Transverse colon (tissue), 4 donors: ENCODE results near the gene BTG2. TPM values are rescaled to one million over a fixed set of nuclear protein-coding genes. Genes with fewer than 3 reads are reported as not detected.
A peak's percentile ranks its signal among the peaks of the same experiment; 100 is the strongest.

Experiments
- DNase-seq: peaks from one replicate; pipeline ENCODE4 v3.0.0-alpha.2; 2019
- H3K27ac ChIP-seq, 4 donors: fragments of 200-600 bp; sonication (generic); 2 replicates each; pipeline ENCODE4 v1.5.1; 2016 to 2018; ENCODE audit warnings: inconsistent platforms in 4 of 4
- H3K27me3 ChIP-seq: fragments of 200-600 bp; sonication (generic); 2 replicates; pipeline ENCODE4 v1.5.1; 2017; ENCODE audit warnings: inconsistent platforms
- H3K36me3 ChIP-seq, 4 donors: fragments of 200-600 bp; sonication (generic); 2 replicates each; pipeline ENCODE4 v1.5.1; 2017 to 2019; ENCODE audit warnings: inconsistent platforms in 4 of 4
- H3K4me1 ChIP-seq, 4 donors: fragments of 200-600 bp; sonication (generic); 2 replicates each; pipeline ENCODE4 v1.5.1; 2017 to 2020; ENCODE audit warnings: inconsistent platforms in 4 of 4
- H3K4me3 ChIP-seq, 4 donors: fragments of 200-600 bp; sonication (generic); 1 replicate in 1 of 4; 2 replicates in 3 of 4; pipeline versions ENCODE4 v1.5.1 to v1.6.1; 2017 to 2019; ENCODE audit warnings: inconsistent platforms in 4 of 4
- H3K9me3 ChIP-seq, 2 donors: fragments of 200-600 bp; sonication (generic); 2 replicates each; pipeline ENCODE4 v1.5.1; 2017 to 2019; ENCODE audit warnings: inconsistent platforms in 2 of 2
- EP300 ChIP-seq: sonication (generic); formaldehyde crosslinking; IDR thresholded peaks from one replicate; pipeline ENCODE4 v1.6.1; 2017; ENCODE audit warnings: antibody characterized with exemption, low read depth
- POLR2A ChIP-seq: fragments of 450-650 bp; IDR thresholded peaks from one replicate; pipeline ENCODE4 v1.6.1; 2016; ENCODE audit warnings: antibody characterized with exemption, mild to moderate bottlenecking, moderate library complexity
- POLR2AphosphoS5 ChIP-seq, 3 donors: sonication (generic); formaldehyde crosslinking; IDR thresholded peaks; one replicate each; pipeline ENCODE4 v1.6.1; 2016; ENCODE audit warnings: antibody characterized with exemption in 3 of 3
- WGBS, 2 donors: methylation state at CpG; one replicate each; pipeline ENCODE4 v1.1.5; 2018; ENCODE audit warnings: low coverage in 1 of 2; 5-methylcytosine and 5-hydroxymethylcytosine counted together
- in situ Hi-C, 4 donors: fragments of 200-750 bp; cut with MboI; loops; one replicate each; pipeline versions ENCODE4 v1.15.0 to v1.15.1; 2017; ENCODE audit warnings: low sequenced_read_pairs in 3 of 4, low pct_ligation_motif_present in 1 of 4, low pct_unique_long_range_greater_than_20kb in 1 of 4
- intact Hi-C: fragments of 100-400 bp; cut with DNase I; formaldehyde crosslinking; loops from one replicate; pipeline ENCODE4 v1.15.1; 2023; ENCODE audit warnings: low total_unique reads
- total RNA-seq, 4 donors: library from RNA; depleted of rRNA; stranded (reverse); fragments of >200 nt; gene quantifications; one replicate each; pipeline ENCODE4 v1.1.0, GENCODE V29; 2016
- TF ChIP-seq, protein P1 (sequence below), 5 experiments: fragments of 200-600 bp in 3 of 5; fragments of 450-650 bp in 2 of 5; sonication (generic) in 3 of 5; IDR thresholded peaks; 1 replicate in 2 of 5; 2 replicates in 3 of 5; pipeline ENCODE4 v1.5.1; 2016 to 2017; ENCODE audit warnings: antibody characterized with exemption in 5 of 5, inconsistent platforms in 3 of 5, mild to moderate bottlenecking in 2 of 5, moderate library complexity in 1 of 5

Gene BTG2
- total RNA-seq, 4 donors from 2014 or later, result 98.9 to 144 (median 142) TPM

DNA sequence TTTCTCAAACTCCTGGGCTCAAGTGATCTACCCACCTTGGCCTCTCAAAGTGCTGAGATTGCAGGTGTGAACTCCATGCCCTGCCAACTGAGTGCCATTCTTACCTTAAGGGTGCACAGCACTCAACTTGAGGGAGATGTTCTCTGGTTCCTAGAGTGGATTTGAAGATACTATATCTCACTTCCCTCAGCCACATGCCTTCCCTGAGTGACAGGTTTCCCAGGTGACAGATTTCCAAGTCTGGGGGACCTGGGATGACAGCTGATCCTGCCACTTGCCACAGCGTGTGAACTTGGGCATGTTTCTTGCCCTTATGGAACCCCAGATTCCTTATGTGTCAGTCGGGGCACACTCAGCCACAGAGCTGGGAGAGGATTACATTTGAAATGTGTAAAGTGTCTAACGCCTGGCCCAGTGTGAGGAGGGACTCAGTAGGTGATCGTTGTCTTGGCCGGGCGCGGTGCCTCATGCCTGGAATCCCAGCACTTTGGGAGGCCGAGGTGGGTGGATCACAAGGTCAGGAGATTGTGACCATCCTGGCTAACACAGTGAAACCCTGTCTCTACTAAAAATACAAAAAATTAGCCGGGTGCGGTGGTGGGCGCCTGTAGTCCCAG is 29.6 kb upstream of the BTG2 start:
- Histone ChIP-seq H3K27ac (peak overlapping the region; percentile 83 to 89 (median 87)), H3K9me3 (no peaks in the 10 kb centered on the region), H3K4me3 (no peak overlapping the region), H3K36me3 (no peaks in the 10 kb centered on the region), H3K4me1 (peaks cover 43 to 83% (median 59%) of the 10 kb centered on the region in 4 donors), H3K27me3 (no peaks in the 10 kb centered on the region)
- TF ChIP-seq EP300 (no peak), POLR2AphosphoS5 (IDR thresholded peaks at IDR 0.05) (no peak), POLR2A (no peak)
- intact Hi-C loops, result loop anchor here (5.0 kb wide), 1 partner anchor 202 kb away; the partner anchor contains the start of gene PRELP
- no peak for DNase-seq
- in situ Hi-C loops, result loop anchor here in 2 of 4 donors (10.0 kb wide), 1 partner anchor 209 kb away; no protein-coding TSS in a partner anchor
- 92 to 100% methylated on average over 4 to 11 of the region's 11 CpGs for WGBS, 2 donors

GRCh38 chr1:203276408-203276807 is 28.9 kb upstream of the BTG2 start:
- H3K27me3 ChIP-seq, result no peaks in the 10 kb centered on the region
- intact Hi-C loops, result loop anchor here (5.0 kb wide), 1 partner anchor 201 kb away; the partner anchor contains the start of gene PRELP

DNA sequence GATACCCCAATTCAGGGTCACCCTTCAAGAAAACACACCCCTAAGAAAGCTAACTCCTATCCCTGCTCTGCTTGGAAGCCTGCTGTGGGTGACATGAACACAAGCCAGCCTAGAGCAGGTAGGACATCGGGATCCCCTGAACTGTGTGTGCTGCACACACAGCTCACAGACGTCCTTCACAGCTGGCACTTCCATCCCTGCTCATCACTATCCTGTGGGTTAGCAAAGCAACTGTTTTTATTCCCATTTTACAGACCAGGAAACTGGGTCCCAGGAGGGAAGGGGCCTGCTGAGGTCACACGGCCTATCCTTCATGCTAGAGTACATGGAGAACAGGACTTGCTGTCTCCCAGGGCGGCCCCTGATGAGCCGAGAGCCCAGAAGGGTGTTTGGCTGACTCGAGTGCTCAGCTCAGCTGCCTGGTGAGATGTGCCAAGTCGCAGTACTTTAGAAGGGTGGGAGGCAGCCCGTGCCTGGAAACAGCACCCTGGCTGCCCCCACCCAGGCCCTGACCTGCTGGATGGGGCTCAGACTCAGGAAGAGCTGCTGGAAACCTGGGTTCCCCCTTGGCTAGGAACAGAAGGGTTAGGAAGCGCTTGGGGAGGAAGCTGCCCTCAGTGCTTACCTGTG is 28.3 kb upstream of the BTG2 start:
- Histone ChIP-seq H3K9me3 (no peaks in the 10 kb centered on the region), H3K36me3 (no peaks in the 10 kb centered on the region), H3K27me3 (no peaks in the 10 kb centered on the region), H3K4me1 (peaks cover 43 to 84% (median 57%) of the 10 kb centered on the region in 4 donors), H3K27ac (peak overlapping the region; percentile 83 to 89 (median 87)), H3K4me3 (no peak overlapping the region)
- 79 to 96% methylated on average over 5 to 9 of the region's 9 CpGs for WGBS, 2 donors
- no peak for DNase-seq
- TF ChIP-seq POLR2AphosphoS5 (IDR thresholded peaks at IDR 0.05) (no peak), POLR2A (no peak), EP300 (no peak)
- TF ChIP-seq, protein P1, sequence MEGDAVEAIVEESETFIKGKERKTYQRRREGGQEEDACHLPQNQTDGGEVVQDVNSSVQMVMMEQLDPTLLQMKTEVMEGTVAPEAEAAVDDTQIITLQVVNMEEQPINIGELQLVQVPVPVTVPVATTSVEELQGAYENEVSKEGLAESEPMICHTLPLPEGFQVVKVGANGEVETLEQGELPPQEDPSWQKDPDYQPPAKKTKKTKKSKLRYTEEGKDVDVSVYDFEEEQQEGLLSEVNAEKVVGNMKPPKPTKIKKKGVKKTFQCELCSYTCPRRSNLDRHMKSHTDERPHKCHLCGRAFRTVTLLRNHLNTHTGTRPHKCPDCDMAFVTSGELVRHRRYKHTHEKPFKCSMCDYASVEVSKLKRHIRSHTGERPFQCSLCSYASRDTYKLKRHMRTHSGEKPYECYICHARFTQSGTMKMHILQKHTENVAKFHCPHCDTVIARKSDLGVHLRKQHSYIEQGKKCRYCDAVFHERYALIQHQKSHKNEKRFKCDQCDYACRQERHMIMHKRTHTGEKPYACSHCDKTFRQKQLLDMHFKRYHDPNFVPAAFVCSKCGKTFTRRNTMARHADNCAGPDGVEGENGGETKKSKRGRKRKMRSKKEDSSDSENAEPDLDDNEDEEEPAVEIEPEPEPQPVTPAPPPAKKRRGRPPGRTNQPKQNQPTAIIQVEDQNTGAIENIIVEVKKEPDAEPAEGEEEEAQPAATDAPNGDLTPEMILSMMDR (IDR thresholded peaks at IDR 0.05), result no peak
- intact Hi-C loops, result loop anchor here (5.0 kb wide), 1 partner anchor 200 kb away; the partner anchor contains the start of gene PRELP
- in situ Hi-C loops, result loop anchor here in 2 of 4 donors (10.0 kb wide), 1 partner anchor 208 kb away; no protein-coding TSS in a partner anchor

More at GRCh38 chr1:203276408-203276807, 28.9 kb upstream of the BTG2 start:
- no peak overlapping the region for H3K4me3 ChIP-seq
- H3K4me1 ChIP-seq, result peaks cover 43 to 82% (median 57%) of the 10 kb centered on the region in 4 donors
- peak overlapping the region; percentile 83 to 89 (median 87) for H3K27ac ChIP-seq
- H3K9me3 ChIP-seq, result no peaks in the 10 kb centered on the region
- no peaks in the 10 kb centered on the region for H3K36me3 ChIP-seq
- TF ChIP-seq, protein P1 (IDR thresholded peaks at IDR 0.05), result no peak
- TF ChIP-seq EP300, result no peak
- TF ChIP-seq POLR2AphosphoS5 (IDR thresholded peaks at IDR 0.05), result no peak
- no peak for TF ChIP-seq POLR2A
- in situ Hi-C loops, result loop anchor here in 2 of 4 donors (10.0 kb wide), 1 partner anchor 208 kb away; no protein-coding TSS in a partner anchor
- no peak for DNase-seq
- WGBS, 2 donors, result 90 to 100% methylated on average over 1 to 5 of the region's 5 CpGs

- peak; percentile 83 for DNase-seq
- WGBS, 2 donors, result 0 to 13% methylated on average over 1 to 13 of the region's 13 CpGs
- peak overlapping the region; percentile 83 to 89 (median 87) for H3K27ac ChIP-seq
- no peaks in the 10 kb centered on the region for H3K9me3 ChIP-seq
- TF ChIP-seq, protein P1 (IDR thresholded peaks at IDR 0.05), result no peak
- TF ChIP-seq POLR2AphosphoS5 (IDR thresholded peaks at IDR 0.05) (peak; percentile 74 to 84 (median 76)), EP300 (peak; percentile 98), POLR2A (peak; percentile 40)
- intact Hi-C loops (loop anchor here (1.0 to 5.0 kb wide), 2 partner anchors 27 to 199 kb away; partner anchors contain the start of genes BTG2 and PRELP), in situ Hi-C loops (loop anchor here in 2 of 4 donors (10.0 kb wide), 1 partner anchor 207 kb away; no protein-coding TSS in a partner anchor)
- H3K4me3 ChIP-seq, result peak overlapping the region in 1 of 4 donors; percentile 5
- H3K4me1 ChIP-seq, result peaks cover 37 to 83% (median 58%) of the 10 kb centered on the region in 4 donors
- H3K36me3 ChIP-seq, result no peaks in the 10 kb centered on the region
- H3K27me3 ChIP-seq, result no peaks in the 10 kb centered on the region
Measured at GRCh38 chr1:203278082-203278884, 27.0 kb upstream of the BTG2 start.
